ENCODE data around the gene PKDCC. TPM values are rescaled to one million over a fixed set of nuclear protein-coding genes. Genes with fewer than 3 reads are reported as not detected.
A peak's percentile ranks its signal among the peaks of the same experiment; 100 is the strongest.

Gene PKDCC
- total RNA-seq, 1 donor from 2014 or later: 959 TPM

DNA sequence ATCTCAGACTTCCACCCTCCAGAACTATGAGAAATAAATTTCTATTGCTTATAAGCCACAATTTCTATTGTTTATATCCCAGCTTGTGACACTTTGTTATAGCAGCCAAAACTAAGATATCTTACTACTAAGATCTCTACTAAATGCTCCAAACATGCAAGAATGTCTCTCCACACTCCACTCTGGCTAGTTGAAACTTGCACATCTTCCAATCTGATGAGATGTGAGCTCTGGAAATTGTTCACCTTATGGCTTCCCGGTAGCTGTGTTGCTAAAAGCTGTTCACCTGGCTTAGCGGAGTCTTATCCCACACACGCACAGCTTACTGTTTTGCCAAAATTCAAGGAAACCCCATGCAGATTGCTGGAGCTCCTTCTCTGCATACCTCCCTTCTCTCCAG lies 43.9 kb downstream of the PKDCC start:
- no peak overlapping the region for H3K27ac Mint-ChIP-seq (ENCODE audit: unreplicated experiment)
- DNase-seq: no peak
- TF ChIP-seq, protein P1, sequence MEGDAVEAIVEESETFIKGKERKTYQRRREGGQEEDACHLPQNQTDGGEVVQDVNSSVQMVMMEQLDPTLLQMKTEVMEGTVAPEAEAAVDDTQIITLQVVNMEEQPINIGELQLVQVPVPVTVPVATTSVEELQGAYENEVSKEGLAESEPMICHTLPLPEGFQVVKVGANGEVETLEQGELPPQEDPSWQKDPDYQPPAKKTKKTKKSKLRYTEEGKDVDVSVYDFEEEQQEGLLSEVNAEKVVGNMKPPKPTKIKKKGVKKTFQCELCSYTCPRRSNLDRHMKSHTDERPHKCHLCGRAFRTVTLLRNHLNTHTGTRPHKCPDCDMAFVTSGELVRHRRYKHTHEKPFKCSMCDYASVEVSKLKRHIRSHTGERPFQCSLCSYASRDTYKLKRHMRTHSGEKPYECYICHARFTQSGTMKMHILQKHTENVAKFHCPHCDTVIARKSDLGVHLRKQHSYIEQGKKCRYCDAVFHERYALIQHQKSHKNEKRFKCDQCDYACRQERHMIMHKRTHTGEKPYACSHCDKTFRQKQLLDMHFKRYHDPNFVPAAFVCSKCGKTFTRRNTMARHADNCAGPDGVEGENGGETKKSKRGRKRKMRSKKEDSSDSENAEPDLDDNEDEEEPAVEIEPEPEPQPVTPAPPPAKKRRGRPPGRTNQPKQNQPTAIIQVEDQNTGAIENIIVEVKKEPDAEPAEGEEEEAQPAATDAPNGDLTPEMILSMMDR (IDR thresholded peaks at IDR 0.05; ENCODE audit: partially characterized antibody, unreplicated experiment): no peak
- H3K27me3 Mint-ChIP-seq (ENCODE audit: unreplicated experiment): no peaks in the 10 kb centered on the region
- peaks cover 3% of the 10 kb centered on the region for H3K4me1 Mint-ChIP-seq (ENCODE audit: low read depth, unreplicated experiment)
- peaks cover 1% of the 10 kb centered on the region for H3K9me3 Mint-ChIP-seq (ENCODE audit: unreplicated experiment)
- no peaks in the 10 kb centered on the region for H3K36me3 Mint-ChIP-seq (ENCODE audit: unreplicated experiment)
- H3K4me3 Mint-ChIP-seq (ENCODE audit: unreplicated experiment): no peak overlapping the region

DNA sequence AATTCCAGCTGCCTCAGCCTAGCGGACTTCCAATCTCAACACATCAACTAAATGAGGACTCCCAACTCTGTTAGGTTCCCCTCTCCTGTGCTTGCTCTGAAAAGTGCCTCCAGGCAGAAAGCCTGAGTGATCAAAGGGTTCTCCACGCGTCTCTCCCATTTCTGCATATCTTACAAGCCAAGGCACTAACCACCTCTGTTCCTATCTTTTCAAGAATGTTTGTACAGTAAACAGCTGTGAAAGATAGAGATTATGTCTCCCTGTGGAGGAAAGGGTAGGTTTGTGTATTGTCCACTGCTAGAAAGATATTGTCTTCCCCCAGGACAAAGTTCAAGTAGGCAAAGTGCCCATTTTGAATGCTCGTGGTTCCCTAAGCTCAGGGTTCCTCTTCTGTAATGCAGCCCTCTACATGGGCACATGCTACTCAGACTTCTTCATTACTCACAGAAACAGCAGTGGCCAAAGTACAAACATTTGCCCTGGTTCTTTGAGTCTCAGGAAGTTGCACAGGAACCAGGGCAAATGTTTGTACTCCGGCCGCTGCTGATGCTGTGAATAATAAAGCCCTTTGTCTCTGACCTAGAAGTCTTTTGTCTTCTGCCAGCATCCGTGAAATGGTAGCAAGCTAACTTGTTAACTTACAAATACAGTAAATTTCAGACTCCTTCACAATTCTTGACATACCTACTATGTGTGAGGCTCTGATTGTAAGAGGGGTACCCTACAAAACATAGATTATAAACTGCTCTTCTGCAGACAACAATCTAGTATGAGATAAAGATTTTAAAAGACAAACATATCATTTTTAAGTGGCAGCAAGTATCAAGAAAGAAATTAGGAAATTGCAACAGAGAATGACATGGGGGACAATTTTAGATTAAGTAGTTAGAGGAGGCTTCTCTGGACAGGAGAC lies 44.5 kb downstream of the PKDCC start:
- Mint-ChIP-seq H3K4me3 (ENCODE audit: unreplicated experiment) (no peak overlapping the region), H3K36me3 (ENCODE audit: unreplicated experiment) (no peaks in the 10 kb centered on the region), H3K27me3 (ENCODE audit: unreplicated experiment) (peaks cover 2% of the 10 kb centered on the region)

DNA sequence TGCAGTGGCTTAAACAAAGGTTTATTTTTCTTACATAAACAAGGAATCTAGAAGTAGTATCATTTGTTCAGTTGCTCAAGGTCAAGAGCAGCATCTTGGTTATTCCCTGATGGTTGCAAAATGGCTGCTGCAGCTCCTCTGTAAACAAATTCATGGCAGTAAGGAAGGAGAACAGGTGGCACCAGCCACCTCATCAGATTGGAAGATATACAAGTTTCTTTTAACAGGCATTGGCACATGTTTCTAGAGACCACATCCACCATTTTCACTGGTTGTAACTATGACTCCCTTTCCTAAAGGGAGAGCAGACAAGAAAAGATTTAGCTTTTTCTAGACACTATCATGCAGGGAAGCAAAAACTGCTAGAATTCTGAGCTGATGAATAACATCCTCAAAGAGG lies 46.3 kb downstream of the PKDCC start:
- TF ChIP-seq, protein P1 (IDR thresholded peaks at IDR 0.05; ENCODE audit: partially characterized antibody, unreplicated experiment): no peak
- H3K4me3 Mint-ChIP-seq (ENCODE audit: unreplicated experiment): no peak overlapping the region
- H3K27me3 Mint-ChIP-seq (ENCODE audit: unreplicated experiment): peaks cover 5% of the 10 kb centered on the region
- H3K4me1 Mint-ChIP-seq (ENCODE audit: low read depth, unreplicated experiment): peaks cover 3% of the 10 kb centered on the region
- H3K36me3 Mint-ChIP-seq (ENCODE audit: unreplicated experiment): no peaks in the 10 kb centered on the region
- H3K27ac Mint-ChIP-seq (ENCODE audit: unreplicated experiment): no peak overlapping the region
- H3K9me3 Mint-ChIP-seq (ENCODE audit: unreplicated experiment): peaks cover 1% of the 10 kb centered on the region
- no peak for DNase-seq

More for the DNA sequence above, 44.5 kb downstream of the PKDCC start:
- peaks cover 1% of the 10 kb centered on the region for H3K9me3 Mint-ChIP-seq (ENCODE audit: unreplicated experiment)
- H3K27ac Mint-ChIP-seq (ENCODE audit: unreplicated experiment): no peak overlapping the region
- TF ChIP-seq, protein P1 (IDR thresholded peaks at IDR 0.05; ENCODE audit: partially characterized antibody, unreplicated experiment): no peak
- H3K4me1 Mint-ChIP-seq (ENCODE audit: low read depth, unreplicated experiment): peaks cover 3% of the 10 kb centered on the region
- DNase-seq: no peak

DNA sequence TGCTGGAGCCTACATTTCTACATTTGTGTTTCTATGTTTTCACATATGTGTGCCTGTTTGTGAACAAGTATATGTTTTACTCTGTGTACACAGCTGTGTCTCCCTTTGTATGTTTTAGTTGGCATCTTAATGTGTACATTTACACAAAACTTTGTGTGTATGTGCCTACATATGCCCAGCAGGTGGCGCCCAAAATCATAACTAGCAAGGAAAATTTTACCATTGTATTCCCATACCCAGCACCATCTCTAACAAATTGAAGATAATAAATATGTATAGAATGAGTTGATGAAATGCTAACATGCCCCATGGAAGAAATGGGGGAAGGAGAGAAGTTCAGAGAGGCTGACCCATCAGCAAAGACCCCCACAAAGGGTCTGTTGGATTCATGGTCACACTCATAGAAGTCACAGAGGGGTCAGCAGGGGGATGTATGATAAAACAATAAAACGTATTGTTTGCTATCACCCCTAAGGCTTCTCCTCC lies 48.1 kb downstream of the PKDCC start:
- Mint-ChIP-seq H3K9me3 (ENCODE audit: unreplicated experiment) (peaks cover 3% of the 10 kb centered on the region), H3K27me3 (ENCODE audit: unreplicated experiment) (peaks cover 8% of the 10 kb centered on the region), H3K27ac (ENCODE audit: unreplicated experiment) (no peak overlapping the region), H3K4me1 (ENCODE audit: low read depth, unreplicated experiment) (no peaks in the 10 kb centered on the region), H3K36me3 (ENCODE audit: unreplicated experiment) (no peaks in the 10 kb centered on the region), H3K4me3 (ENCODE audit: unreplicated experiment) (no peak overlapping the region)
- peak; percentile 75 for DNase-seq
- TF ChIP-seq, protein P1 (IDR thresholded peaks at IDR 0.05; ENCODE audit: partially characterized antibody, unreplicated experiment): peak; percentile 90
